Activated CD4-positive, alpha-beta T cell treated with anti-CD3 and anti-CD28 coated beads for 1 hour (primary cell): ENCODE results near the gene KRT34.
"Not testable (repeated sequence)": the region's sequence is repeated elsewhere in the genome, so short reads cannot be mapped to it uniquely, and the experiment has no call there.

ENCODE experiments used
- DNase-seq: peaks from one replicate; pipeline ENCODE4 v3.0.0-alpha.2; 2020

Gene KRT34

DNA sequence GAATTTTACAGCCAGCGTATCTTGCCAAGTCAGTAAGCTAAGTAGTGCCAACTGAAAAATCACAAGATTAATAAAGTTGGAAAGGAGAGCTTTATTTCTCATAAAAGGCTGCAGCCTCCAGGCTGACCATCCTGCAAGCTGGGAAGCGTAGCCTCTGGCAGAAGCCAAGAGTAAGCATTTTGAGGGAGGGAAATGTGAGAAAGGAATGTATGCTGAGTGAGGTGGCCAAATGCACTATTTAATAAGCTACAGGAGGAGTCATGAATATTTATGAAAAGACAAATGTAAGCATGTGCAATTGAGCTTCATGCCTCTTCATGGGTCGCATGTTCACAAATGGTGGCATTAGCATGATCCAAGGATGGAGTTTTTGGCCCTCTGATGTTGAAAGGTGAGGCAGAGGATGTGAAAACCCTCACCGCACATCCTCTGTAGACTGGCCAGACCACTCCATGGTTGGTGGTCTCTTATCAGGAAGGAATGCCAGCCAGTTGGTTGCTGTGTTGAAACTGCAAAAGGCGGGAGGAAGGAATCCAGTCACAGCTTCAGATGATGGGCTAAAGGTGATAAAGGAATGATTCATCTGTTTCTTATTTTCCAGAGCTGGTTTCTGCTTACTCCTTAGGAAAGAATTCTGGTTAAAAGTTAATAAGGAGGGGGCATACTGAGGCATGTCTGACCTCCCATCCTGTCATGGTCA lies 21.7 kb downstream of the KRT34 start:
- DNase-seq, result no peak

DNA sequence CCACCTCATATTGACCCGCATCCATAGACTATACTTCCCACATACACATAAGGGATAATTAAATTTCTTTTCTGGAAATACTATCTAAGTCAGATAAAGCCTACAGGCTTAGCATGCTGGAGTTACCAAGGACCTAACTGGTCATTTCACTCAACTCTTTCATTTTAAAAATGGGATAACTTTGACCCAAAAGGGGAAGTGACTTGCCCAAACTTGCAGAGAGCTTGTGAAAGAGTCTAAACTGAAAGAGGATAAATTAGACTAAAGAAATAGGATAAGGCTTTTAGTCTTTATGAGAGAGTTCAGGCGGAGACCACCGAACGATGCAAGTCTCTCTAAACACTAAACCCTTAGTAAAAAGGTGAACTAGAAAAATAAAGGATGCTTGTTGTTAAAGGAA lies 27.6 kb downstream of the KRT34 start:
- no peak for DNase-seq

DNA sequence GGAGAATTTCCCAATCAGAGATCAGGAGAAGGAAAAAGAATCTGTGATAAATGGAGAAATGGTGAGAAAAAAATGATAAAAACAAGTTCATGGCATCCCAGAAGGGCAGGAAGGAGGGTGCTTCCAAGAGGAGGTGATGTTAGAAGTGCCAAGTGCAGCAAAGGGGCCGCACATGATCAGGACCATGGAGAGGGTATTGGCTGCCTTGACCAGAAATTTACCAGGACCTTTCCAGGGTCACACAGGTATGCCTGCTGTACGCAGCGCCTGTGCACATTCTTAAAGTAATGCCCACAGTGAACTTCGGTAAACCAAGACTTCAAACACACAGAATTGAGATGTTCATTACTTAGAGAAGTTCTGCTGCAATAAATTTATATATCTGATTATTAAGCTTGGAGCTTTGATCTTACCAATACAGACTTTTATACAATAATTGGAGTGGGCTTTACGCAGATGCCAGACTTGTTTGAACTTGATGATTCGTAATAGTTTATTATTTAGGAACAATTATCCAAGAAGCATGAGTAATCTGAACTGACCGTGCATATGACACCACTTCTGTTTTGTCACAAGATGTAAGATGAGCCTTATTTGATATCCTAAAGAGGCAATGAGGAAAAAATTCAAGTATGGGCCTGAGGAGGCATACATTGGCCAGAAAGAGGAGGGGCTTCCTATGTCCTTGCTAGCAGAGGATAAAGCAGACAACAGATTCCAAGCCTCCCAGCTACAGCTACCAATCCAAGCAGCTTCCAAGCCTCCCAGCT lies 29.3 kb downstream of the KRT34 start:
- no peak for DNase-seq

DNA sequence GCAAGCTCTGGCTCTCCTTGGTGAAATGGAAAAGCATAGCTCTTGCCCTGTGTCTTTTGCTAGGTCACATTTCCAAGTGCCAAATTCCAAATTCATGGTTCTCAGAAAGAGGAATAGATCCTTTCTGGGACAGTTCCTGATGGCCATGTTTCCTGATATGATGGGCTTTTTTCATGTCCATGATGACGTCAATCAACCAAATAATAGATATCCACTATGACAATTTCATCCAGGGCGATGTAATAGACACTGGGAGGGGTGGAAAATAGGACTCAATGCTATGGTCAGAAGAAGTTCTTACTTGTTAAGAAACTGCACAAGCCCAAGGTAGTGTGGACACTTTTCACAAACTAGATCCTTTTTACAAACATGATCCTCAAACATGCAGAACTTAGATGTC lies 30.9 kb downstream of the KRT34 start:
- no peak for DNase-seq

DNA sequence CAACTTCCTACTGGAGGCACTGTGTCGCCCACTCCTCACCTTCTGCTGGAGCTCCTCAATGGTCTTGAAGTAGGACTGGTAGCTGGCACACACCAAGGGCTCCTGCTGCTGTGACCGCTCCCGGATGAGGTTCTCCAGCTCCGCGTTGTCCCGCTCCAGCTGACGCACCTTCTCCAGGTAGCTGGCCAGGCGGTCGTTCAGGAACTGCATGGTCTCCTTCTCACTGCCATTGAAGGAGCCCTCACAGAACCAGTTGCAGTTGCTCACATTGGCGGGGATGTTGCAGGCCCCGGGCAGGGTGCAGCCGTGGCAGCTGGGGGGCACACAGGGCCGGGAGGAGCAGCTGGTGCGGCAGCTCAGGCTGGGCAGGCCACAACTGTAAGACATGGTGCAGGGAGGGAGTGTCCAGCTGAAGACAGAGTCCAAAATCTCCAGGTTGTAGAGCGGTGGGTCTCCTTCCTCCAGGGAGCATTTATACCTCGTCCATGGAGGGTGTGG lies 31.7 kb downstream of the KRT34 start, which contains the start of gene KRT33A:
Gene KRT33A (minus strand): TSS at position 448 of the 498 bp plus-strand sequence. CDS start 61 bp downstream, at position 387.
- not testable (repeated sequence) for DNase-seq

DNA sequence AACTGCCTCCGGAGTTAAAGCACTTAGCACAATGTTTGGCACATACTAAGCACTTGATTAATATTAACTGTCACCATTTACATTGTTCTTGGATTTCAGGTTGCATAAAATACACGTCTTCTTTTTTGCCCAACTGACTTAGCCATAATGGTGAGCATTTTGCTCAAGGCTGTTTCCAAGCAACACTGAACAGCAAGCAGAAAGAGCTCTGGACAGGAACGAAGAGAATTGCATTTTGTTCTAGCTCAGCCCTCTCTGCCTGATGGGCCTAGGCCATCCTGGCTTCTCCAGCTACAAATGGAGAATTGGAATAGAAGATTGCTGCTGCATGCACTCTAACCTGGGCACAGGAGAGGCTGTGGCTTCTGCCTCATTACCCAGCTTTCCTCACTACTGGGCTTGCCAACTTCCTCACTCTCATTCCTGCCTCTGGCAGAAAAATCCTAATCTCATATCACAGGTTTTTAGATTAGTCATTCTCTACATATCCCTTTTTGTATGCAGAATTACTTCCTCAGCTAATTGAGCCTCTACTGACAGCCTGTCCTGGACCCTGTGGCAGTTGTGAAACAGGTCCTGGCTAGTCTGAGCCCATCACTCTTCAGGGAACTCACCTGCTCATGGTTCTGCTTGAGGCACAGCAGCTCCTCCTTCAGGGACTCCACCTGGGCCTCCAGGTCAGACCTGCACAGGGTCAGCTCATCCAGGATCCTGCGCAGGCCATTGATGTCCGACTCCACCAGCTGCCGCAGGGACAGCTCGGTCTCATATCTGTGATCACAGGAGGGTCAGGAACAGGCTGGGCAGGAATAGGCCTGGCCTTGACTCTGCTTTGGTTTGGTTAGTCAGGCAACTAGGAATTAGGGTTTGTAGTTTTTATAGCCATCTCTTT lies 34.0 kb downstream of the KRT34 start:
- DNase-seq, result no peak

DNA sequence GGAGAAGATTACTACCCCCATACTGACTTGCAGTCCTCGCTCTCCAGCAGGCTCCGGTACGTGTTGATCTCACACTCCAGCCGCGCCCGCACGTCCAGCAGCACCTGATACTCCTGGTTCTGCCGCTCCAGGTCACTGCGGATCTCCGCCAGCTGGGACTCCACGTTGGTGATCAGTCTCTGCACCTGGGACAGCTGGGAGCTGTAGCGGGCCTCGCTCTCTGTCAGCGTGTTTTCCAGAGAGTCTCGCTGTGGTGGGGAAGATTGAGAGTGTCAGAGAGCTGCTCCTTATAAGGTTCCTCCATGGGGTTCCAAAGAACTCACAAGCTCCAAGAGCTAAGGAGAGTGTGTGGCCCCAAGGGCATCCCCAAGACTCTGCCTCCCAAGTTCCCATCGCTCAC lies 35.7 kb downstream of the KRT34 start:
- DNase-seq, result not testable (repeated sequence)

DNA sequence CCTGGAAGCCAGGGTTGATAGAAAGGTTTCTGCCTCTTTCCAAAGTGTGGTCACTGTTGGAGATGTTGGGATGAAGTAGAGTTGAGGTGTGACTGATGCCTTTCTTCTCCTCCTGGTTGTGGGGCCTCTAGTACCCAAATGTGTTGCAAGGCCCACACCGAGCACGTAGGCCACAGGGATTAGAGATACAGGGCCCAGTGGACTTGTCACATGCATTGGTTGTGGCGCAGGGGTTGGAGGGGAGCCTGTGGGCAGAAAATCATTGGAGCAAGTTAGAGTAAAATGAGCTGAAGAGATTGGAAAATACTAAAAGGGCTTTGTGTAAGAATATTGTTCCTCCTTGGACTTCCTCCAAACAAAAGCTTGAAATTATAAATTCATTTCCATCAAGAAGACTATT lies 36.1 kb downstream of the KRT34 start:
- no peak for DNase-seq

DNA sequence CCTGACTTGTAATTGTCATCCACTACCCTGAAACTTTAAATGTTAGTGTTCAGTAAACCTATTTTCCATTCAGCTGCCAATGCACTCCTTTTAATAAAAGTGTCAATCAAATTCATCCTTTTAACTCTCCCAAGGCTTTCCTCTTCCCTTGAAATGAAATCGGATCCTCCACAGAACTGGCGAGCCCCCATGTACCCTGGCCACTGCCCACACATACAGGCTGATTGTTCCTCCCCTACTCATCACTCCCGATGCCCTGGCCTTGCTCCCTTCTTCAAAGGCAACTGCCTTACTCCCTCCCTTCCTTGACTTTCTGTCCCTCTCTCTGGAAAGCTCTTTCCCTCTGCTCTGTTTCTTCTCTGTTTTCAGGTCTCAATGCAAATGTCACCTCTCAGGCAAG lies 39.1 kb downstream of the KRT34 start:
- no peak for DNase-seq

DNA sequence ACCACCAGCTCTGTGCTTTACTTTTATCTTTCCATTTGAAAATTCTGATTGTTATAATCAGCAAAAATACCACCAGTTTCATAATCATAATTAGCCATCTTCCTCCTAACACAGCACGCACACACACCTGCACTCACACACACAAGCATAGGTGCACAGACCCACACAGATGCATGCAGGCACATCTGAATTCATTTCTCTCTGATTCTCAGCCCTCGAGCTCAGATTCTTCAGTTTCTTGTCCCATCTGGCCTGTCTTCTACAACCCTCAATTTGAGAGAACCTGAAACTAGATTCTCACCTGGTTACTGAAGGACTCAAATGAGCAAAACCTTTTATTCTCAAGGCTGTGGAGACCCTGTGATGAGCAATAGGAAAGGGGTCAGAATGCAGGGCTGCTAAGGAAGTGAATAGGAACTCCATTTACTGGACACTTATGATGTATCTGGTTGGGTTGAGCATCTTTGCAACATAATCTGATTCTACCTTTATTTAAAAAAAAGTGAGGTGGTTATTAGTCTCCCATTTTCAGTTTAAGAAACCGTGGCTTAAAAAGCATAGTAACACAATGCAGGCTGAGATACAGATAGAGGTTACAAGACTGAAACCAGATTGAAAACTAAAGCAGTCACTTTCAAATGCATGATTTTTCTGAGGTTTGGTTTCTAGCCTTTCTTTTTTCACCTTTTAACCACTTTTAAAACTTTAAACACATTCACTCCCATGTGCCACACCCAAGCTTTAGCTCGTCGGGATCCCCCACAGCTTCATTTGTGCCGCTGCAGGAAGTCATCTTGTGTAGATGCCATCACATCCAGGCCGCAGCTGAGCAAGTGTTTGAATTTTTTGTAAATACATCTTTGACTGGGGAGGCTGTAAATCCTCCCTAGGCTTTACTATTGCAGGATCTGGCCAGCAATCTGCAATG lies 40.9 kb downstream of the KRT34 start:
- no peak for DNase-seq

DNA sequence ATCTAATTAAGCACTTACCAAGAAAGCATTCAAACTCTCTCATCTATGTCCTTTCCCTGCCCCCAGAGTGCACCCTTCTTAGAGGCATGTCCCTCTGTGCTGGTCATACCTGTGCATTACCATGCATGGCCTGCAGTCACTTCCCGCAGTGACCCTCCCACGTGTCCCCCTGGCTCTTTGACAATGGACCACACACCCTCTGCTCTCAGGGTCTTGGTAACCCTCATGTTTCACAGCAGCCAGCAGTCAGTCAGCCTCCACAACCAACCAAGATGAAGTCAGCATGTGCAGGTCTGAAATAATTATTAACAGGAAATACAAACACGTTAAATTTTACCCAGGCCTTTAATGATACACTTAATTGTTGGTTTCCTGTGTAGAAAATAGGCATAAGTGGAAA lies 41.6 kb downstream of the KRT34 start:
- DNase-seq, result no peak

DNA sequence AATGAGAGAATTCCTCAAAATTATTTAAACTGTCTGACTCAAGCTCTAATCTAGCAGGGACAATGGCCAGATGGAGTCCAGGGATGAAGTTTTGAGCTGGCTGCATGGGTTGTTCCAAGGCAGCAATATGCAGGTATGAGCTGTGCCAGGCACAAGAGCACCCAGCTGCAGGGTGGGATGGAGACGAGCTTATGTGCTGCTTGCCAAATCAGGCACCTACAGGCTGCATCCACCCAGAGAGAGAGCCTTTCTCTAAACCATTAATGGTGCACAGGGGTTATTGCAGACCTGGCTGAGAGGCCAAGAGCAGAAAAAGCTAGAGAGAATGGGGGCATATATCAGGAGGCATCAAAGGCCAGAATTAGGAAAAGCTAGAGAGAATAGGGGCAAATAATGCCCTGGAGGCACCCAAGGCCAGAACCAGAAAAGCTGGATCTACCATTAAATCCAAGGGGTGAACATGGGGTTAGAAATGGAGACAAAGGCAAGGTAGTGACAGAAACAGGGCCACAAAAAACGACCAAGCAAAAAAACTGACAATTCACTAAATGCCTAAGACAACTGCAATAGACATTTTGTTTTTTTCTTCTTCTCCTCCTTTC lies 42.4 kb downstream of the KRT34 start:
- no peak for DNase-seq

DNA sequence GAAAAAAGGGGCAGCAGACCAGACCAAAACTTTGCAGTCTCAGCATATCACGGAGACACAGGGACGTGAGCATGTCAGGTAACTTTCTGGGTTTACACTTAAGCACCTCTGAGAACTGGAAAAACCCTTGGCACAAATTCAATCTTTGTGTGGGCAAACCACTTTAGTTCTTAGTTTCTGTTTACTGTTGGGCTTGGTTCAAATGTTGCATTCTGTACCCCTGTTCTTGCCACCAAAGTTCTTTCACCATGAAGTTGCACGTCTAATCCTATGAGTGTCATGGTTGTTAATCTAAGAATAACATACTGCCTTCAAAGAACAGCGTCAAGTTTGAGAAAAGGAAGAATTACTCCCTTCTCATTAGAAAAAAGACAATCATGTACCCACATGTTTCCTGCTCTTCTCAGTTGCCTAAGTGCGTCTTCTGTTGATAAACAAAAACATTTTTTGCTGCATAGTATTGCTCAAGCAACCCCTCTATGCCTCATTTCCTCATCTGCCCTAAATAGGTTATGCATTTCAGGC lies 43.1 kb downstream of the KRT34 start:
- DNase-seq, result no peak

DNA sequence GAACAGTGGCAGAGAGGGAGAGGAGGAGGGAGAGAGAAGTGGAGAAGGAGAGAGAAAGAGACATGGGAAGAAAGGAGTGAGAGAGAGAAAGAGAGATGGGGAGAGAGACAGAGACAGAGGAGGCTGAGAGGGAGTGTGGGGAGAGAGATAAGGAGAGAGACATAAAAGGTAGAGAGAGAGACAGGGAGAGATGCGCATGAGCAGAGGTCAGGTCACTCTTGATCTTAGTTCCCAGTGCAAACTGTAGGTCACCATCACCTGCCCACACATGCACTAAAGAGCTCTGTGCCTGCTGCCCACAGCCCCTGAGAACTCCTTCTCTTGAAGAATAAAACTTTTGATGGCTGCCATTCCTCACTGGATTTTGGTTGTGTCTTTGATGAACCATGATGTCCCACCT lies 46.4 kb downstream of the KRT34 start:
- DNase-seq, result no peak

DNA sequence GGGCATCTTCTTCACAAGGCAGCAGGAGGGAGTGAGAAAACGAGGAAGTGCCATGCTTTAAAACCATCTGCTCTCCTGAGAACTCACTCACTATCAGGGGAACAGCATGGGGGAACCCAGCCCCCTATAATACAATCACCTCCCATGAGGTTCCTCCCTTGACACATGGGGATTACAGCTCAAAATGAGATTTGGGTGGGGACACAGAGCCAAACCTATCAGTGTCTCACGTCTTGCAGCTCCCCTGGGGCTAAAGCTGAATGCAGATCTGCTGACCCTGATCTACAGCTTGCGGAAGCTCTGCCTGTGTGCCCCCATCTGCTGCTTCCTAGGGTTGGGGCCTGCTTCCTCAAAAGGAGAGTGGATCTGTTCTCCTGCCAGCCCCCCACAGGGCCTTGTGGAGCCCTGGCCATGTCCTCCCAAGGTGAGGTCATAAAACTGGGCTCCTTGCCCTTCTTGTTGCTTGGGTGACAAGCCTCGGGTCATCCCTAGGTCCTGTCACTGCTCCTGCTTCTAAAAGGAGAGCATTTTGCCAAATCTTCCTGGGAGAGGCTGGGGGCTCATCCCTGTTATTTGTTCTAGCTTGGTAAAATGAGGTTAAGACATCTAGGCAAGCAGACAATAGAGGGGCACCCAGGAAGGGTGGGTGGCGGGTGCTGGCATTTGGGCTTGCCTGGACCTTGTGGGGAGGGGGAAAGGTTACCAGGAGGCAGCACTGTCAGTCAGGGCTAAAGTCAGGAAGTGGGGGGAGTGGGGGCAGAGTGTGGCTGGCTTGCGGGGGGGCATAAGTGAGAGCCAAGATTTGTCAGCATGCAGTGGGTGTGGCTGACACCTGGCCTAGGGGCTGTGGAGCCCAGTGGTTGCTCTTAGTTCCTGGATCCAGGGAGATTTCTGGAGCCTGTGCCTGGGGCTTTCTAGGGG lies 47.5 kb downstream of the KRT34 start:
- DNase-seq, result no peak

DNA sequence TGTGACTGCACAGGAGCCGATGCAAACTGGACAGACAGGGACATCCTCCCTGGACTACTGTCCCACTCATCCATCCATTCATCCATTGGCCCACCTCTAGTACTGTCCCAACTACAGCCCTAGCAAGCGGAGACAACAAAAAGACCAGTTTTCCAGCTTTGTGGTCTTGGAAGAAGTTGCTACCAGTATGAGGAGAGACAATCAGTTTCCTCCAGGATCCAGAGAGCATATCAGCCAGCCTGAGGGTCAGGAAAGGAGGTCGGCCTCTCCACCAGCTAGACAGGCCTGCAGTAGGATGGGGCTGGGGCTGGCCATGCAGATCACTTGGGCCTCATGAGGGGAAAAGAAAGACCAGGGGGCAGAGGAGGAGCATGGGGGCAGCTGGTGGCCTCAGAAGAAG lies 48.3 kb downstream of the KRT34 start:
- DNase-seq, result no peak

DNA sequence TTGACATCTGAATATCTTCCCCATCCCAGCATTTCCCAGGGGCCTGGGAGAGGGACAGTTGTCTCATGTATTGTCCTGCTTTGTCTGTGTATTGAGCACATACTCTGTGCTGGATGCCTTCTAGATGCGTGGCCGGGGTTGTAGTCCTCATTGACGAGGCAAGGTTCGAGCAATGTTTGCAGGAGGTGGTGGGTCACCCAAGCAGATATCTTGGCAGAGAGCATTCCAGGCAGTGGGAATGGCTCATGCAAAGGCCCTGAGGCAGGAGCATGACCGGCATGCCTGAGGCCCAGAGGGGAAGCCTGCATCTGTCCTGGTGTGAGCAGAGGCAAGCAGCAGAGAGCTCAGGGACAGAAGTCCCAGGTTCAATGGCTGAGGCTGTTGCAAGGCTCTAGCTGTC lies 49.0 kb downstream of the KRT34 start:
- DNase-seq, result no peak

DNA sequence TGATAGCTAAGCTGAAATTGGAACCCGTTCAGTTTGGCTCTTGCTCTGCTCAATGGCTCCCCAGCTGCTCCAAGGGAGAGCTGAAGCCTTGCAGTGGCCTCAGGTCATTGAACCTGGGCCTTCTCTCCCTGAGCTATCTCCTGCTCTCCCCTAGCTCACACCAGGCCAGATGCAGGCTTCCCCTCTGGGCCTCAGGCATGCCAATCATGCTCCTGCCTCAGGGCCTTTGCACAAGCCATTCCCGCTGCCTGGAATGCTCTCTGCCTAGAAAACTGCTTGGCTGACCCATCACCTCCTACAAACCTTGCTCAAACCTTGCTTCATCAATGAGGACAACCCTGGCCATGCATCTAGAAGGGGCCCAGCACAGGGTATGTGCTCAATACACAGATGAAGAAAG lies 49.9 kb downstream of the KRT34 start:
- DNase-seq, result no peak

DNA sequence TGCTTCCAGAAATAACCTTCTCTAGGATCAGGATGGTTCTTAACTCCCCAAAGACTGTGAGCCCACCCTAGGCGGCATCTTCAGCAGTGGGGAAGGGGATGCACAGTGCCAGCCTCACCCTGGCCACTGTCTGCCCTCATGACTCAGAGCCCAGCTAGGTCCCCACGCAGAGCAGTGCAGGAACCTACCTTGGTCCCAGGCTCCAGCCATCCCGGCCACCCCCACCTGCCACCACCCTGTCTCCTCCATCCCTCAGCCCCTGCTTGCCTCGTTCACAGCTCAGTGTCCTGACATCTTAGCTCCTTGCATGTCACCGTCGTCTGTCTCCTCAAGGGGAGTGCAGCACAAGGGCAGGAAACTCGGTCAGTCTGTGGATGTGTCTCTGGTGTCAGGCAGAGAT lies 50.5 kb downstream of the KRT34 start:
- DNase-seq, result no peak

DNA sequence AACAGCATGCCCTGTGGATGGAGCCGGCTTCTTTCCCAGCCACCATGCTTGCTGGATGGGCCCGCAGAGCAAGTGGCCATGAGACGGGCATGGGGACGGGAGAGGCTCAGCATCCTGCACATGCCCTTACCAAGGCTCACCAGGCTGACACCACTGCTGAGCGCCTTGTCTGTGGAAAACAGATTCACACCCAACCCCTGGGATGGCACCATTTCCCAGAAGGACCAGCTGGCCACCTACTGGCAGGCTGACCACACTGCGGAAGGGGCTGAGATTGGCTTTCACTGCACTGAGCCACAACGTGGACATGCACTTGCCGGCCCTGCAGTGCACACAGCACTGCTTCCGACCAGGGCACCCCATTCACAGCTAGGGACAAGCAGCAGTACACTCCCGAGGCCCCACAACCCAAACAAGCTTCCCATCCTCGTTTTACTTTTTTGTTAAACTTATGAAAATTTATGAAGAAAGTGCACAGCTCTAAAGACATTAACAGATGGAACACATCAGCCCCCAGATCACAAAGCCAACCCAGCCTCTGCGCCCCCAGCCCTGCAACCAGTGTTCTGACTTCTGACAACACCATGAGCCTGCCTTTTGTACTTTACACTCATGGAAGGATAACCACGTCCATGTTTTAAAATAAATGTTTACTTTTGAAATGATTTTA lies 52.7 kb downstream of the KRT34 start:
- no peak for DNase-seq
